GM12864 (cell line): ENCODE data around the gene APP.

Experiments used
- DNase-seq: peaks from one replicate; pipeline ENCODE4 v3.0.0-alpha.2; 2011; ENCODE audit warnings: low read depth
- H3K4me3 ChIP-seq: 2 replicates; pipeline ENCODE4 v1.5.1; 2011; ENCODE audit warnings: mild to moderate bottlenecking, low read depth, low read length, control low read depth
- TF ChIP-seq, protein P1 (sequence below): IDR thresholded peaks from 2 replicates; pipeline ENCODE4 v1.5.1; 2011; ENCODE audit warnings: low read depth, mild to moderate bottlenecking, moderate library complexity, low read length, control low read depth, inconsistent platforms; ENCODE audit errors: missing control alignments

Gene APP

GRCh38 chr21:26148840-26149354 lies 21.7 kb downstream of the APP start:
- DNase-seq = no peak
- H3K4me3 ChIP-seq = no peak overlapping the region
- TF ChIP-seq, protein P1, sequence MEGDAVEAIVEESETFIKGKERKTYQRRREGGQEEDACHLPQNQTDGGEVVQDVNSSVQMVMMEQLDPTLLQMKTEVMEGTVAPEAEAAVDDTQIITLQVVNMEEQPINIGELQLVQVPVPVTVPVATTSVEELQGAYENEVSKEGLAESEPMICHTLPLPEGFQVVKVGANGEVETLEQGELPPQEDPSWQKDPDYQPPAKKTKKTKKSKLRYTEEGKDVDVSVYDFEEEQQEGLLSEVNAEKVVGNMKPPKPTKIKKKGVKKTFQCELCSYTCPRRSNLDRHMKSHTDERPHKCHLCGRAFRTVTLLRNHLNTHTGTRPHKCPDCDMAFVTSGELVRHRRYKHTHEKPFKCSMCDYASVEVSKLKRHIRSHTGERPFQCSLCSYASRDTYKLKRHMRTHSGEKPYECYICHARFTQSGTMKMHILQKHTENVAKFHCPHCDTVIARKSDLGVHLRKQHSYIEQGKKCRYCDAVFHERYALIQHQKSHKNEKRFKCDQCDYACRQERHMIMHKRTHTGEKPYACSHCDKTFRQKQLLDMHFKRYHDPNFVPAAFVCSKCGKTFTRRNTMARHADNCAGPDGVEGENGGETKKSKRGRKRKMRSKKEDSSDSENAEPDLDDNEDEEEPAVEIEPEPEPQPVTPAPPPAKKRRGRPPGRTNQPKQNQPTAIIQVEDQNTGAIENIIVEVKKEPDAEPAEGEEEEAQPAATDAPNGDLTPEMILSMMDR = no peak

- no peak for DNase-seq
- no peak overlapping the region for H3K4me3 ChIP-seq
- TF ChIP-seq, protein P1 = no peak
These were observed 22.3 kb downstream of the APP start for GRCh38 chr21:26148071-26148839.

DNA sequence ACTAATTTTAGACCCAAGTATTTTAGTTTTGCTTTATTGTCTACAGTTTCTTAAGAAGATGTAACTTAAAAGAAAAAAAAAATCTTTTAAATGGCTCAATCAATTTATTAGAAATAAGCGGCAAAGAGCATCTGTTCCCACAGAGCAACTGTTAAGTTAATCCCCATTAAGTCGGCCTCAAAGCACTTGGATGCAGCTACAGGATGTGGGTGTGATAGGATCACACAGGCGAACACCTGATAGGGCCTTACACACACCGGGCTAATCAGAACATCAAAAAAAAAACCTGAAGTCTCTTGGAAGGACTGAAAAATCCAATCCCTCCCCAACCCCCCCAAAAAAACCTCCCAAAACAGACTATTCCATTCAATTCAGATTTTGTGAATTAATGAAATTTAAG lies 23.0 kb downstream of the APP start:
- H3K4me3 ChIP-seq = no peak overlapping the region
- DNase-seq = no peak

GRCh38 chr21:26146681-26147080 lies 23.9 kb downstream of the APP start:
- TF ChIP-seq, protein P1 = no peak
- no peak for DNase-seq
- no peak overlapping the region for H3K4me3 ChIP-seq

More for the DNA sequence above, 23.0 kb downstream of the APP start:
- TF ChIP-seq, protein P1 = no peak

- no peak for DNase-seq
- H3K4me3 ChIP-seq = no peak overlapping the region
- TF ChIP-seq, protein P1 = no peak
These were observed 26.5 kb downstream of the APP start for GRCh38 chr21:26144031-26144430.

- TF ChIP-seq, protein P1 = no peak
- no peak for DNase-seq
- H3K4me3 ChIP-seq = no peak overlapping the region
These were observed 28.2 kb downstream of the APP start for GRCh38 chr21:26142363-26142762.

- TF ChIP-seq, protein P1 = no peak
- H3K4me3 ChIP-seq = no peak overlapping the region
- no peak for DNase-seq
These were observed 29.6 kb downstream of the APP start for GRCh38 chr21:26140926-26141325.
